HCT116 (cell line): Measurements from ENCODE around the gene TNS3. TPM values are rescaled to one million over a fixed set of nuclear protein-coding genes. Genes with fewer than 3 reads are reported as not detected.

Experiments used
- ATAC-seq: fragments of 200-7000 bp; cut with Tn5 transposase; 2 replicates; pipeline ENCODE4 v1.9.1; 2020; ENCODE audit warnings: mild to moderate bottlenecking, moderate library complexity
- BruUV-seq: library from RNA; stranded (reverse); fragments of 400-500 nt; replicated peaks from 2 replicates; lab custom pipeline; 2021; lab: Mats Ljungman, UMichigan
- CTCF ChIA-PET: fragments of 300-600 bp; sonication (Branson Sonifier 250); formaldehyde crosslinking; loops from one replicate; lab custom pipeline; 2021; ENCODE audit warnings: antibody characterized with exemption; lab: Charles Lee
- POLR2A ChIA-PET: fragments of 300-600, 350-600 bp; sonication (Branson Sonifier 250); formaldehyde crosslinking; loops from one replicate; lab custom pipeline; 2021; ENCODE audit warnings: antibody characterized with exemption; lab: Charles Lee
- RAD21 ChIA-PET, 2 experiments: fragments of 300-600 bp; sonication (Branson Sonifier 250); formaldehyde crosslinking; loops; one replicate each; lab custom pipeline; 2023; ENCODE audit warnings: low total read pairs in 2 of 2; ENCODE audit not compliant: uncharacterized antibody in 2 of 2, unreplicated experiment in 2 of 2, low non-redundant PET in 1 of 2; lab: Charles Lee
- DNase-seq: peaks from one replicate; pipeline ENCODE4 v3.0.0-alpha.2; 2010; ENCODE audit warnings: low read depth, low spot score
- H2AFZ ChIP-seq: fragments of 200-600 bp; shearing (Covaris generic), sonication (generic); 2 replicates; pipeline ENCODE4 v1.6.1; 2017; ENCODE audit warnings: low read depth, mixed run types, mixed read lengths, antibody characterized with exemption, low read length; ENCODE audit not compliant: poor library complexity, severe bottlenecking
- H3K27ac ChIP-seq: 2 replicates; pipeline ENCODE4 v1.5.1; 2012; ENCODE audit warnings: low read depth, low read length
- H3K27me3 ChIP-seq: fragments of 200-600 bp; sonication (generic); 2 replicates; pipeline ENCODE4 v1.6.1; 2016; ENCODE audit warnings: mixed run types, low read length, mixed read lengths; ENCODE audit not compliant: insufficient read depth
- H3K36me3 ChIP-seq, 2 experiments: fragments of 200-500 bp in 1 of 2; fragments of 200-600 bp in 1 of 2; sonication (Bioruptor generic) in 1 of 2; sonication (generic) in 1 of 2; 2 replicates each; pipeline versions ENCODE4 v1.5.1 to v1.6.1; 2014 to 2016; ENCODE audit warnings: low read length in 2 of 2, inconsistent platforms in 1 of 2, mixed read lengths in 1 of 2, mixed run types in 1 of 2; ENCODE audit not compliant: insufficient read depth in 2 of 2, control insufficient read depth in 1 of 2
- H3K4me1 ChIP-seq, 2 experiments: fragments of 200-600 bp in 1 of 2; sonication (generic) in 1 of 2; 2 replicates each; pipeline versions ENCODE4 v1.5.1 to v1.6.1; 2012 to 2017; ENCODE audit warnings: low read length in 2 of 2, inconsistent platforms in 1 of 2, mild to moderate bottlenecking in 1 of 2, mixed read lengths in 1 of 2, mixed run types in 1 of 2, moderate library complexity in 1 of 2; ENCODE audit not compliant: insufficient read depth in 2 of 2, control insufficient read depth in 1 of 2
- H3K4me2 ChIP-seq: fragments of 200-600 bp; sonication (generic); 2 replicates; pipeline ENCODE4 v1.6.1; 2017; ENCODE audit warnings: mixed run types, low read length, mixed read lengths
- H3K4me3 ChIP-seq, 2 experiments: fragments of 200-600 bp in 1 of 2; sonication (generic) in 1 of 2; replicated peaks in 1 of 2; 2 replicates each; pipeline ENCODE4 v1.5.1; 2011 to 2016; ENCODE audit warnings: low read length in 2 of 2, control low read depth in 1 of 2, low read depth in 1 of 2, mild to moderate bottlenecking in 1 of 2, mixed read lengths in 1 of 2, mixed run types in 1 of 2
- H3K79me2 ChIP-seq: fragments of 200-600 bp; sonication (generic); 2 replicates; pipeline ENCODE4 v1.6.1; 2017; ENCODE audit warnings: mild to moderate bottlenecking, mixed run types, low read length, moderate library complexity, mixed read lengths; ENCODE audit not compliant: insufficient read depth
- H3K9ac ChIP-seq: fragments of 200-600 bp; sonication (generic); 2 replicates; pipeline ENCODE4 v1.6.1; 2016; ENCODE audit warnings: low read length, mixed read lengths
- H3K9me2 ChIP-seq: fragments of 200-600 bp; sonication (generic), shearing (Covaris generic); 2 replicates; pipeline ENCODE4 v1.6.1; 2017; ENCODE audit warnings: mixed run types, mild to moderate bottlenecking, moderate library complexity; ENCODE audit not compliant: insufficient read depth
- H3K9me3 ChIP-seq, 2 experiments: fragments of 200-500 bp in 1 of 2; fragments of 200-600 bp in 1 of 2; sonication (Bioruptor generic) in 1 of 2; sonication (generic) in 1 of 2; 2 replicates each; pipeline ENCODE4 v1.6.1; 2014 to 2017; ENCODE audit warnings: low read length in 2 of 2, mixed read lengths in 2 of 2, inconsistent platforms in 1 of 2, low read depth in 1 of 2, mild to moderate bottlenecking in 1 of 2, mixed run types in 1 of 2, moderate library complexity in 1 of 2; ENCODE audit not compliant: control insufficient read depth in 1 of 2, insufficient read depth in 1 of 2
- H4K20me1 ChIP-seq: fragments of 200-600 bp; sonication (generic), shearing (Covaris generic); 2 replicates; pipeline ENCODE4 v1.6.1; 2017; ENCODE audit warnings: mixed run types, mild to moderate bottlenecking, moderate library complexity; ENCODE audit not compliant: insufficient read depth
- ATF3 ChIP-seq: IDR thresholded peaks from 2 replicates; pipeline ENCODE4 v1.6.1; 2012
- CBX3 ChIP-seq: IDR thresholded peaks from 2 replicates; pipeline ENCODE4 v1.6.1; 2012; ENCODE audit warnings: low read depth
- CTCF ChIP-seq, 3 experiments: fragments of 200-600 bp in 1 of 3; sonication (generic) in 1 of 3; IDR thresholded peaks in 2 of 3; conservative IDR thresholded peaks in 1 of 3; 2 replicates each; pipeline ENCODE4 v1.5.1; 2012 to 2017; ENCODE audit warnings: low read depth in 2 of 3, low read length in 2 of 3, antibody characterized with exemption in 1 of 3, borderline replicate concordance in 1 of 3, control low read depth in 1 of 3, mild to moderate bottlenecking in 1 of 3, mixed read lengths in 1 of 3, mixed run types in 1 of 3, moderate library complexity in 1 of 3; ENCODE audit not compliant: insufficient read depth in 1 of 3
- EGR1 ChIP-seq: IDR thresholded peaks from 2 replicates; pipeline ENCODE4 v1.6.1; 2012; ENCODE audit warnings: low read depth
- ELF1 ChIP-seq: IDR thresholded peaks from 2 replicates; pipeline ENCODE4 v1.6.1; 2012; ENCODE audit warnings: low read depth, borderline replicate concordance
- EZH2 ChIP-seq: fragments of 200-600 bp; sonication (generic); IDR thresholded peaks from 2 replicates; pipeline ENCODE4 v1.6.1; 2017; ENCODE audit warnings: antibody characterized with exemption, mixed run types
- FOSL1 ChIP-seq: IDR thresholded peaks from 2 replicates; pipeline ENCODE4 v1.6.1; 2012; ENCODE audit warnings: low read depth
- JUND ChIP-seq: IDR thresholded peaks from 2 replicates; pipeline ENCODE4 v1.6.1; 2012
- MAX ChIP-seq: IDR thresholded peaks from 2 replicates; pipeline ENCODE4 v1.6.1; 2012
- RAD21 ChIP-seq: IDR thresholded peaks from 2 replicates; pipeline ENCODE4 v1.6.1; 2012; ENCODE audit warnings: low read depth, mild to moderate bottlenecking
- REST ChIP-seq: IDR thresholded peaks from 2 replicates; pipeline ENCODE4 v1.6.1; 2012; ENCODE audit warnings: low read depth
- SP1 ChIP-seq: IDR thresholded peaks from 2 replicates; pipeline ENCODE4 v1.6.1; 2012; ENCODE audit warnings: low read depth
- TCF7L2 ChIP-seq: IDR thresholded peaks from 2 replicates; pipeline ENCODE4 v1.7.0; 2011; ENCODE audit warnings: borderline replicate concordance, inconsistent platforms; ENCODE audit not compliant: insufficient read depth, insufficient read length; ENCODE audit errors: extremely low read depth
- ZBTB33 ChIP-seq: IDR thresholded peaks from 2 replicates; pipeline ENCODE4 v1.6.1; 2011; ENCODE audit warnings: mild to moderate bottlenecking, low read length, moderate library complexity; ENCODE audit not compliant: insufficient replicate concordance; ENCODE audit errors: extremely low read depth
- ZFX ChIP-seq: fragments of 450-650 bp; IDR thresholded peaks from 2 replicates; pipeline ENCODE4 v1.6.1; 2017
- intact Hi-C: fragments of 100-400 bp; cut with micrococcal nuclease; formaldehyde crosslinking; loops from 2 replicates; pipeline ENCODE4 v1.10.0; 2022
- total RNA-seq: library from RNA; stranded (reverse); gene quantifications from one replicate; pipeline ENCODE4 v1.2.1, GENCODE V29; 2021; ENCODE audit not compliant: unreplicated experiment

The TNS3 gene
- total RNA-seq, 1 experiment from 2014 or later, result 9.1 TPM

- DNase-seq (no peak), ATAC-seq (no peak)
- BruUV-seq, result no TSS peak
- Histone ChIP-seq H4K20me1 (no peaks in the 10 kb centered on the region), H3K27me3 (no peaks in the 10 kb centered on the region), H3K36me3 (no peaks in the 10 kb centered on the region), H3K79me2 (no peaks in the 10 kb centered on the region), H3K4me3 (no peak overlapping the region), H3K9me3 (no peaks in the 10 kb centered on the region), H3K27ac (no peak overlapping the region)
- CTCF ChIA-PET, result no interaction called here
- RAD21 ChIA-PET, result no interaction called here
- intact Hi-C loops, result no loop called here
- no peak for TF ChIP-seq EZH2
- TF ChIP-seq ELF1, result no peak
- TF ChIP-seq JUND, result no peak
- TF ChIP-seq ZFX, result no peak
- TF ChIP-seq ZBTB33, result no peak
- no peak for TF ChIP-seq RAD21
- TF ChIP-seq FOSL1, result no peak
- TF ChIP-seq EGR1, result no peak
- TF ChIP-seq CBX3, result no peak
- TF ChIP-seq CTCF (IDR thresholded peaks at IDR 0.05 in 2 of 3, conservative IDR thresholded peaks at IDR 0.05 in 1 of 3; ENCODE audit: borderline replicate concordance in 1 of 3, insufficient read depth in 1 of 3, low read depth in 2 of 3, low read length in 2 of 3), result no peak
- no peak for TF ChIP-seq MAX
- TF ChIP-seq SP1, result no peak
- no peak for TF ChIP-seq TCF7L2
- no peak for TF ChIP-seq ATF3
- no peak for TF ChIP-seq REST
- TF ChIP-seq, all 23 proteins: peak for 0
- H3K9me2 ChIP-seq, result no peaks in the 10 kb centered on the region
- H3K9ac ChIP-seq, result no peak overlapping the region
- POLR2A ChIA-PET, result no interaction called here
- H3K4me1 ChIP-seq, result peaks cover 10 to 16% of the 10 kb centered on the region in 2 experiments
- H3K4me2 ChIP-seq, result no peak overlapping the region
- no peak overlapping the region for H2AFZ ChIP-seq
Measured at GRCh38 chr7:47490501-47491265, 91.2 kb downstream of the TNS3 start.
